GM13977 (cell line): ENCODE data around the gene ORAI1.
"Not testable (repeated sequence)": the region's sequence is repeated elsewhere in the genome, so short reads cannot be mapped to it uniquely, and the experiment has no call there.

ENCODE experiments used
- DNase-seq: peaks from one replicate; pipeline ENCODE4 v3.0.0; 2012; ENCODE audit warnings: low spot score
- CTCF ChIP-seq: IDR thresholded peaks from 2 replicates; pipeline ENCODE4 v1.5.1; 2012; ENCODE audit warnings: mild to moderate bottlenecking, control low read depth; ENCODE audit not compliant: insufficient read depth; ENCODE audit errors: extremely low read depth, missing control alignments
- in situ Hi-C: fragments of 300-500 bp; cut with MboI; formaldehyde crosslinking; loops from one replicate; pipeline ENCODE4 v1.12.0; 2022; ENCODE audit warnings: low sequenced_read_pairs, low pct_unique_long_range_greater_than_20kb, mixed read lengths, inconsistent platforms; ENCODE audit not compliant: unreplicated experiment

Gene ORAI1

DNA sequence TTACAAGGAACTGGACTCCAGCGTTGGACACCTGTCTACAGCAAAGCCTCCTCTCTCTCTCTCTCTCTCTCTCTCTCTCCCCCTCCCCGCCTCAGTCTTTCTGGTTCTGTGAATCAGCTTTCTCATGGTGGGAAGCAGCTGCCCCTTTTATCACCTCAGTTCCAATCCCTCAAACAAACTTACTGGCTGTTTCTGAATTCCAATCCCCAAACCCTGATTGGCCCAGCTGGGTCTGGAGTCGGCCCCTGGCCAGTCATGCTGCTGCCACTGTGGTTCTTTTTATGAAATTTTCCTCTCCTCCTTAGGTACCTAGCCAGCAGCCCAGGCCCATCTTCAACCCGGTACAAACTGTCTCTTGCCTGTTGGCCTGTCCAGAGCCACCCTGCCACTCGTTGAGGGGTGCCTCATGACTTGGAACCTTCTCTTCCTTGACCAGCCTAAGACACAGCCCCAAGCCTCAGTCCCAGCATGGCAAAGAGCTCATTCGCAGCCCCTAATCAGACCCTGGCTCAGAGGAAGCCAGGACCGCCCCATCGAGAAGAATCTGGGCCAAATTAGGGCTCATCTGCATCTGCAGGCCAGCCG, 52.5 kb downstream of the ORAI1 start:
- no peak for DNase-seq
- in situ Hi-C loops: loop anchor here (10.0 kb wide), 1 partner anchor 54 kb away; the partner anchor contains the start of gene ORAI1
- no peak for TF ChIP-seq CTCF

DNA sequence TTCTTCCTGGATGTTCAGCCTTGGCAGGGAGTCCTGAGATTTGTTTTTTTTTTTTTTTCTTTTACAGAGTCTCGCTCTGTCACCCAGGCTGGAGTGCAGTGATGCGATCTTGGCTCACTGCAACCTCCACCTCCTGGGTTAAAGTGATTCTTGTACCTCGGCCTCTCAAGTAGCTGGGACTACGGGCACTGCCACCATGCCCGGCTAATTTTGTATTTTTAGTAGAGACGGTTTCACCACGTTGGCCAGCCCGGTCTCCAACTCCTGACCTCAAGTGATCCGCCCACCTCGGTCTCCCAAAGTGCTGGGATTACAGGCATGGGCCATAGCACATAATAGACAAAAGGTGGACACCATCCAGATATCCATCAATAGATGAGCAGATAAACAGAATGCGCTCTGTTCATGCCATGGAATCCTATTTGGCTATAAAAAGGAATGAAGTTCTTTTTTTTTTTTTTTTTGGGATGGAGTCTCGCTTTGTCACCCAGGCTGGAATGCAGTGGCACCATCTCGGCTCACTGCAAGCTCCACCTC, 53.4 kb downstream of the ORAI1 start:
- DNase-seq: not testable (repeated sequence)
- in situ Hi-C loops: loop anchor here (10.0 kb wide), 2 partner anchors 55 to 185 kb away; partner anchors contain the start of gene ORAI1

GRCh38 chr12:121688966-121689365, 62.6 kb downstream of the ORAI1 start:
- TF ChIP-seq CTCF: no peak
- in situ Hi-C loops: loop anchor here (10.0 kb wide), 1 partner anchor 194 kb away; no protein-coding TSS in a partner anchor
- no peak for DNase-seq

DNA sequence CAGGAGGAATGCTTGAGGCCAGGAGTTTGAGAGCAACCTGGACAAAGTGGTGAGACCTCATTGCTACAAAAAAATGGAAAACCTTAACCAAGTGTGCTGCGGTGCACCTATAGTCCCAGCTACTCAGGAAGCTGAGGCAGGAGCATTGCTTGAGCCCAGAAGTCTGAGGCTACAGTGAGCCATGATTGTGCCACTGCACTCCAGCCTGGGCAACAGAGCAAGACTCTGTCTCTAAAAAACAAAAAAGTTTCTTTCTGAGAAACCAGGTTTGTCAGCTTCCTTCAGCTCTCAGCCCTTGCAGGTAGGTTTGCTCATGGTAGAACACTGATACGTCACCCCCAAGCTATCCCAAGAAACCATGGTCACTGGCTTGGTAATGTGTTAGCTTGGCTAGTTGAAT, 63.1 kb downstream of the ORAI1 start:
- no peak for TF ChIP-seq CTCF
- in situ Hi-C loops: loop anchor here (10.0 kb wide), 1 partner anchor 195 kb away; no protein-coding TSS in a partner anchor
- DNase-seq: no peak
